ENCODE data around the gene MAP1LC3C. TPM values are rescaled to one million over a fixed set of nuclear protein-coding genes. Genes with fewer than 3 reads are reported as not detected.

Gene MAP1LC3C
- total and polyA plus RNA-seq, 4 donors = 1.1 to 3.7 (median 1.5) TPM

- WGBS (ENCODE audit: insufficient coverage) = 60% methylated on average over 1 of the region's 4 CpGs
- no peaks in the 10 kb centered on the region for H3K9me3 ChIP-seq (ENCODE audit: control insufficient read depth, insufficient read depth, low read length)
- no peak overlapping the region for H3K4me3 ChIP-seq (ENCODE audit: low read depth, low read length)
- no peaks in the 10 kb centered on the region for H3K27me3 ChIP-seq (ENCODE audit: control insufficient read depth, insufficient read depth, low read length)
- DNase-seq (ENCODE audit: low read depth in 4 of 6, low spot score in 6 of 6) = no peak
- H3K4me1 ChIP-seq (ENCODE audit: control insufficient read depth, insufficient read depth, low read length) = no peaks in the 10 kb centered on the region
- H3K36me3 ChIP-seq (ENCODE audit: control insufficient read depth, insufficient read depth, low read length) = no peaks in the 10 kb centered on the region
- no peak overlapping the region for H3K27ac ChIP-seq (ENCODE audit: low read depth, low read length)
These were observed 30.3 kb downstream of the MAP1LC3C start for GRCh38 chr1:241968611-241969010.

GRCh38 chr1:241964550-241965282 is 34.2 kb downstream of the MAP1LC3C start:
- Histone ChIP-seq H3K27ac (ENCODE audit: low read depth, low read length) (no peak overlapping the region), H3K4me3 (ENCODE audit: low read depth, low read length) (no peak overlapping the region), H3K36me3 (ENCODE audit: control insufficient read depth, insufficient read depth, low read length) (no peaks in the 10 kb centered on the region), H3K9me3 (ENCODE audit: control insufficient read depth, insufficient read depth, low read length) (no peaks in the 10 kb centered on the region), H3K4me1 (ENCODE audit: control insufficient read depth, insufficient read depth, low read length) (no peaks in the 10 kb centered on the region), H3K27me3 (ENCODE audit: control insufficient read depth, insufficient read depth, low read length) (no peaks in the 10 kb centered on the region)
- WGBS (ENCODE audit: insufficient coverage) = 92% methylated on average over 6 of the region's 8 CpGs
- no peak for DNase-seq (ENCODE audit: low read depth in 4 of 6, low spot score in 6 of 6)

- no peaks in the 10 kb centered on the region for H3K4me1 ChIP-seq (ENCODE audit: control insufficient read depth, insufficient read depth, low read length)
- DNase-seq (ENCODE audit: low read depth in 4 of 6, low spot score in 6 of 6) = no peak
- H3K36me3 ChIP-seq (ENCODE audit: control insufficient read depth, insufficient read depth, low read length) = no peaks in the 10 kb centered on the region
- no peaks in the 10 kb centered on the region for H3K27me3 ChIP-seq (ENCODE audit: control insufficient read depth, insufficient read depth, low read length)
- no peak overlapping the region for H3K27ac ChIP-seq (ENCODE audit: low read depth, low read length)
- H3K4me3 ChIP-seq (ENCODE audit: low read depth, low read length) = no peak overlapping the region
- H3K9me3 ChIP-seq (ENCODE audit: control insufficient read depth, insufficient read depth, low read length) = no peaks in the 10 kb centered on the region
These were observed 35.2 kb downstream of the MAP1LC3C start for GRCh38 chr1:241963722-241964121.

- Histone ChIP-seq H3K27ac (ENCODE audit: low read depth, low read length) (no peak overlapping the region), H3K27me3 (ENCODE audit: control insufficient read depth, insufficient read depth, low read length) (no peaks in the 10 kb centered on the region), H3K4me1 (ENCODE audit: control insufficient read depth, insufficient read depth, low read length) (no peaks in the 10 kb centered on the region), H3K4me3 (ENCODE audit: low read depth, low read length) (no peak overlapping the region), H3K36me3 (ENCODE audit: control insufficient read depth, insufficient read depth, low read length) (no peaks in the 10 kb centered on the region), H3K9me3 (ENCODE audit: control insufficient read depth, insufficient read depth, low read length) (no peaks in the 10 kb centered on the region)
- WGBS (ENCODE audit: insufficient coverage) = 64% methylated on average over 2 of the region's 2 CpGs
- peak in 1 of 6 donors; percentile 5 for DNase-seq (ENCODE audit: low read depth in 4 of 6, low spot score in 6 of 6)
These were observed 36.7 kb downstream of the MAP1LC3C start for GRCh38 chr1:241962153-241962552.

GRCh38 chr1:241957692-241958494 is 41.0 kb downstream of the MAP1LC3C start, which contains the start of gene BECN2:
Gene BECN2 (plus strand): TSS chr1:241957767. CDS start chr1:241957767, 0 bp downstream.
- H3K27me3 ChIP-seq (ENCODE audit: control insufficient read depth, insufficient read depth, low read length) = no peaks in the 10 kb centered on the region

GRCh38 chr1:241950390-241950789 is 48.5 kb downstream of the MAP1LC3C start:
- peak in 1 of 6 donors; percentile 32 for DNase-seq (ENCODE audit: low read depth in 4 of 6, low spot score in 6 of 6)
- Histone ChIP-seq H3K36me3 (ENCODE audit: control insufficient read depth, insufficient read depth, low read length) (no peaks in the 10 kb centered on the region), H3K4me3 (ENCODE audit: low read depth, low read length) (no peak overlapping the region), H3K9me3 (ENCODE audit: control insufficient read depth, insufficient read depth, low read length) (no peaks in the 10 kb centered on the region), H3K27ac (ENCODE audit: low read depth, low read length) (no peak overlapping the region), H3K4me1 (ENCODE audit: control insufficient read depth, insufficient read depth, low read length) (no peaks in the 10 kb centered on the region), H3K27me3 (ENCODE audit: control insufficient read depth, insufficient read depth, low read length) (no peaks in the 10 kb centered on the region)
- 67% methylated on average over 4 of the region's 5 CpGs for WGBS (ENCODE audit: insufficient coverage)

More at GRCh38 chr1:241957692-241958494, 41.0 kb downstream of the MAP1LC3C start, which contains the start of gene BECN2:
- no peaks in the 10 kb centered on the region for H3K36me3 ChIP-seq (ENCODE audit: control insufficient read depth, insufficient read depth, low read length)
- H3K9me3 ChIP-seq (ENCODE audit: control insufficient read depth, insufficient read depth, low read length) = no peaks in the 10 kb centered on the region
- no peak within 1 kb of the TSS for H3K4me3 ChIP-seq (ENCODE audit: low read depth, low read length)
- no peak for DNase-seq (ENCODE audit: low read depth in 4 of 6, low spot score in 6 of 6)
- no peaks in the 10 kb centered on the region for H3K4me1 ChIP-seq (ENCODE audit: control insufficient read depth, insufficient read depth, low read length)
- WGBS (ENCODE audit: insufficient coverage) = 92% methylated on average over 33 of the region's 33 CpGs
- no peak within 1 kb of the TSS for H3K27ac ChIP-seq (ENCODE audit: low read depth, low read length)

- Histone ChIP-seq H3K4me1 (ENCODE audit: control insufficient read depth, insufficient read depth, low read length) (no peaks in the 10 kb centered on the region), H3K4me3 (ENCODE audit: low read depth, low read length) (no peak overlapping the region), H3K27me3 (ENCODE audit: control insufficient read depth, insufficient read depth, low read length) (no peaks in the 10 kb centered on the region), H3K9me3 (ENCODE audit: control insufficient read depth, insufficient read depth, low read length) (no peaks in the 10 kb centered on the region), H3K36me3 (ENCODE audit: control insufficient read depth, insufficient read depth, low read length) (no peaks in the 10 kb centered on the region), H3K27ac (ENCODE audit: low read depth, low read length) (no peak overlapping the region)
- DNase-seq (ENCODE audit: low read depth in 4 of 6, low spot score in 6 of 6) = no peak
- 91% methylated on average over 3 of the region's 6 CpGs for WGBS (ENCODE audit: insufficient coverage)
These were observed 51.5 kb downstream of the MAP1LC3C start for GRCh38 chr1:241947354-241947753.

Other genes with a start within 250 kb of the MAP1LC3C start
- 1 to 10 TPM; 3.7 to 7.8 TPM for gene EXO1, start 150.9 kb downstream of the MAP1LC3C start, total RNA-seq
- gene EXO1, start 150.9 kb downstream of the MAP1LC3C start, polyA plus RNA-seq (ENCODE audit: insufficient read length in 2 of 2) = 1 to 10 TPM; 4.2 to 5.4 TPM
- not detected for gene BECN2, start 41.3 kb downstream of the MAP1LC3C start, total RNA-seq
- gene BECN2, start 41.3 kb downstream of the MAP1LC3C start, polyA plus RNA-seq (ENCODE audit: insufficient read length in 2 of 2) = not detected